Peyer's patch (tissue), 4 donors: Measurements from ENCODE around the gene RANBP3. TPM values are rescaled to one million over a fixed set of nuclear protein-coding genes. Genes with fewer than 3 reads are reported as not detected.

ENCODE experiments used
- DNase-seq, 3 donors: peaks; one replicate each; pipeline ENCODE4 v3.0.0-alpha.2; 2017 to 2019
- H3K27ac ChIP-seq, 4 donors: fragments of 200-600 bp; sonication (generic); one replicate each; pipeline ENCODE4 v1.5.1; 2016 to 2019
- H3K27me3 ChIP-seq, 2 donors: fragments of 200-600 bp; sonication (generic); one replicate each; pipeline ENCODE4 v1.5.1; 2019
- H3K36me3 ChIP-seq, 3 donors: fragments of 200-600 bp; sonication (generic); one replicate each; pipeline ENCODE4 v1.5.1; 2016 to 2019
- H3K4me1 ChIP-seq, 4 donors: fragments of 200-600 bp; sonication (generic); one replicate each; pipeline ENCODE4 v1.5.1; 2016 to 2019
- H3K4me3 ChIP-seq, 4 donors: fragments of 200-600 bp; sonication (generic); 1 replicate in 3 of 4; 2 replicates in 1 of 4; pipeline ENCODE4 v1.5.1; 2016 to 2019; ENCODE audit warnings: mild to moderate bottlenecking in 1 of 4
- H3K9me3 ChIP-seq, 4 donors: fragments of 200-600 bp; sonication (generic); one replicate each; pipeline ENCODE4 v1.5.1; 2016 to 2019; ENCODE audit warnings: mild to moderate bottlenecking in 1 of 4
- CTCF ChIP-seq, 6 experiments: fragments of 450-650 bp in 4 of 6; fragments of 200-600 bp in 2 of 6; sonication (generic) in 1 of 6; IDR thresholded peaks; one replicate each; pipeline ENCODE4 v1.5.1; 2017 to 2019; ENCODE audit warnings: antibody characterized with exemption in 6 of 6, mild to moderate bottlenecking in 3 of 6, moderate library complexity in 1 of 6
- POLR2A ChIP-seq, 2 donors: fragments of 450-650 bp; IDR thresholded peaks; one replicate each; pipeline ENCODE4 v1.5.1; 2017; ENCODE audit warnings: antibody characterized with exemption in 2 of 2, mild to moderate bottlenecking in 2 of 2, moderate library complexity in 2 of 2
- total RNA-seq, 4 donors: library from RNA; depleted of rRNA; stranded (reverse); fragments of >200 nt; gene quantifications; one replicate each; pipeline ENCODE4 v1.1.0, GENCODE V29; 2016

Gene RANBP3
- total RNA-seq, 4 donors from 2014 or later, result 59.7 to 104 (median 91.1) TPM

GRCh38 chr19:5911366-5911765, 66.6 kb downstream of the RANBP3 start:
- H3K4me3 ChIP-seq, result no peak overlapping the region
- DNase-seq, result no peak
- H3K27me3 ChIP-seq, result no peaks in the 10 kb centered on the region
- no peak for TF ChIP-seq POLR2A (IDR thresholded peaks at IDR 0.05)
- no peak for TF ChIP-seq CTCF (IDR thresholded peaks at IDR 0.05)
- H3K27ac ChIP-seq, result no peak overlapping the region
- peaks cover 0 to 32% (median 0%) of the 10 kb centered on the region in 3 donors for H3K36me3 ChIP-seq
- peaks cover 0 to 6% (median 0%) of the 10 kb centered on the region in 4 donors for H3K4me1 ChIP-seq
- H3K9me3 ChIP-seq, result no peaks in the 10 kb centered on the region

DNA sequence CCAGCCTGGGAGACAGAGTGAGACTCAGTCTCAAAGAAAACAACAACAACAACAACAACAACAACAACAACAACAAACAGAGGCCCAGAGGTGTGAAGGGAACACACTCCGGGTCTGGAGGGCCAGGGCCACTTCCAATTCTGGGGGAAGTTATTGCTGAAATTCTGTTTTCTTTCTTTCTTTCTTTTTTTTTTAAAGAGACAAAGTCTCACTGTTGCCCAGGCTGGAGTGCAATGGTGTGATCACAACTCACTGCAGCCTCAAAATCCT, 67.4 kb downstream of the RANBP3 start:
- Histone ChIP-seq H3K4me1 (peaks cover 0 to 13% (median 5%) of the 10 kb centered on the region in 4 donors), H3K27ac (no peak overlapping the region), H3K4me3 (no peak overlapping the region), H3K27me3 (no peaks in the 10 kb centered on the region), H3K36me3 (peaks cover 0 to 24% (median 0%) of the 10 kb centered on the region in 3 donors), H3K9me3 (no peaks in the 10 kb centered on the region)
- TF ChIP-seq POLR2A (IDR thresholded peaks at IDR 0.05) (no peak), CTCF (IDR thresholded peaks at IDR 0.05) (no peak)
- no peak for DNase-seq

GRCh38 chr19:5908773-5909442, 69.0 kb downstream of the RANBP3 start:
- H3K4me3 ChIP-seq, result no peak overlapping the region
- no peaks in the 10 kb centered on the region for H3K27me3 ChIP-seq
- no peaks in the 10 kb centered on the region for H3K9me3 ChIP-seq
- H3K27ac ChIP-seq, result no peak overlapping the region
- DNase-seq, result peak in 1 of 3 donors; percentile 46
- peaks cover 0 to 13% (median 9%) of the 10 kb centered on the region in 4 donors for H3K4me1 ChIP-seq
- no peak for TF ChIP-seq CTCF (IDR thresholded peaks at IDR 0.05)
- TF ChIP-seq POLR2A (IDR thresholded peaks at IDR 0.05), result no peak
- peaks cover 0 to 17% (median 0%) of the 10 kb centered on the region in 3 donors for H3K36me3 ChIP-seq

- DNase-seq, result no peak
- Histone ChIP-seq H3K4me3 (no peak overlapping the region), H3K4me1 (peaks cover 0 to 19% (median 9%) of the 10 kb centered on the region in 4 donors), H3K9me3 (no peaks in the 10 kb centered on the region), H3K36me3 (peaks cover 0 to 17% (median 0%) of the 10 kb centered on the region in 3 donors), H3K27ac (no peak overlapping the region), H3K27me3 (no peaks in the 10 kb centered on the region)
- TF ChIP-seq POLR2A (IDR thresholded peaks at IDR 0.05), result no peak
Measured at GRCh38 chr19:5907241-5907640, 70.7 kb downstream of the RANBP3 start.

- peaks cover 0 to 26% (median 9%) of the 10 kb centered on the region in 4 donors for H3K4me1 ChIP-seq
- H3K27ac ChIP-seq, result peak overlapping the region; percentile 67 to 91 (median 85)
- DNase-seq, result peak in 1 of 3 donors; percentile 42
- peaks cover 0 to 19% (median 0%) of the 10 kb centered on the region in 3 donors for H3K36me3 ChIP-seq
- TF ChIP-seq POLR2A (IDR thresholded peaks at IDR 0.05) (no peak), CTCF (IDR thresholded peaks at IDR 0.05) (no peak)
- H3K27me3 ChIP-seq, result no peaks in the 10 kb centered on the region
- no peaks in the 10 kb centered on the region for H3K9me3 ChIP-seq
- H3K4me3 ChIP-seq, result peak overlapping the region; percentile 75 to 89 (median 82)
Measured at GRCh38 chr19:5905114-5905778, 72.7 kb downstream of the RANBP3 start.
